Measurements from ENCODE around the gene FARP1.

- no peak for TF ChIP-seq CTCF (IDR thresholded peaks at IDR 0.05)
- no peak for TF ChIP-seq POLR2A (IDR thresholded peaks at IDR 0.05)
Measured at GRCh38 chr13:98180092-98180491, 37.2 kb downstream of the FARP1 start.
